ENCODE results near the gene S100PBP. TPM values are rescaled to one million over a fixed set of nuclear protein-coding genes. Genes with fewer than 3 reads are reported as not detected.
A peak's percentile ranks its signal among the peaks of the same experiment; 100 is the strongest.

The S100PBP gene
- total and polyA plus RNA-seq, 10 of the 15 experiments (the other 5 are each of a cell fraction or from before 2014, with no cell fraction given): 17.0 to 98.3 (median 40.6) TPM

DNA sequence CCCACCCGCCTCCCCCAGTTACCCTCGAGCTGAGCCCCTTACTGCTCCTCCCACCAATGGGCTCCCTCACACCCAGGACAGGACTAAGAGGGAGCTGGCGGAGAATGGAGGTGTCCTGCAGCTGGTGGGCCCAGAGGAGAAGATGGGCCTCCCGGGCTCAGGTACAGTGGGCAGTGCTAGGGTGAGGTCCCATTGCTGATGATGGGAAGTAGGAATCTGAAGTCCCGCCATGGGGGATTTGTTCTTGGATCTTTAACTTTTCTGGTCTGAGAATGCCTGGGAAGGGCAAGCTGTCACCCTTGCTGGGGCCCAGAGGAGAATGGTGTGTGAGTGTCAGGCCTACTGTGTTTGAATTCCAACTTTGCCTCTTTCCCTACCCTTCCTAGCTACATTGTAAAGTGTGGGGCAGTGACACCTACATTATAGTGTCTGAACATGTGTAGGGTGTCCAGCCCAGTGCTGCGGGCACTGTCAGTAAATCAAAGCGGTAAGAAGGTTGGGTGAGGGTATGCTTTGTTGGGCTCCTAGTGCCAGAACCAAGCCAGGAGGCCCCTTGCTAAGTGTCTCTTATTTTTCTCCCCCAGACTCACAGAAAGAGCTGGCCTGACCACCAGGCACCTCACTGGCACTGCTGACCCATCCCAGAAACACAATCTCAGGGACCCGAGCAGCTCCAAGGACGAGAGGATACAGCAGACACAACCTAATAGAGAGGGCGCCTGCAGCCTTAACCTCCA is 45.0 kb upstream of the S100PBP start:
- TF ChIP-seq KAT2A (conservative IDR thresholded peaks at IDR 0.05; ENCODE audit: control insufficient read depth, low read depth, low read length): no peak
- TF ChIP-seq FOXM1 (IDR thresholded peaks at IDR 0.05; ENCODE audit: low read depth, low read length): 0 out of 2 replicates have a peak, but pooled peaks have one; percentile 27
- Histone ChIP-seq H3K4me3 (no peak overlapping the region), H3K27ac (ENCODE audit: control insufficient read depth, insufficient read depth) (no peak overlapping the region), H3K9ac (ENCODE audit: control insufficient read depth, insufficient read depth, low read length) (no peak overlapping the region), H3K79me2 (ENCODE audit: control insufficient read depth, insufficient read depth, low read length) (no peaks in the 10 kb centered on the region), H3K27me3 (replicated peaks in 1 of 2; ENCODE audit: control insufficient read depth in 2 of 2, insufficient read depth in 2 of 2, low read length in 1 of 2) (no peaks in the 10 kb centered on the region), H3K4me2 (ENCODE audit: control insufficient read depth, insufficient read depth) (no peak overlapping the region), H3K9me3 (replicated peaks; ENCODE audit: control insufficient read depth, insufficient read depth, low read length) (no peaks in the 10 kb centered on the region), H3K36me3 (ENCODE audit: control insufficient read depth in 2 of 2, insufficient read depth in 2 of 2, low read length in 1 of 2) (peaks cover 14 to 17% of the 10 kb centered on the region in 2 experiments), H2AFZ (ENCODE audit: control insufficient read depth, low read depth, low read length) (no peak overlapping the region), H3K4me1 (ENCODE audit: control insufficient read depth, insufficient read depth, low read length) (no peaks in the 10 kb centered on the region), H4K20me1 (ENCODE audit: control insufficient read depth, insufficient read depth) (no peaks in the 10 kb centered on the region)
- ChIA-PET RAD21 (ENCODE audit: unreplicated experiment) (interaction anchor here (0.6 to 6.0 kb wide), 11 partner anchors 23 to 271 kb away, joined by 3 to 65 read pairs (median 5); no protein-coding TSS in a partner anchor), CTCF (interaction anchor here (0.7 to 7.2 kb wide), 31 partner anchors 10 to 409 kb away, joined by 3 to 163 read pairs (median 4); no protein-coding TSS in a partner anchor), SMC1A (ENCODE audit: uncharacterized antibody, unreplicated experiment) (interaction anchor here (0.6 to 5.1 kb wide), 15 partner anchors 11 to 324 kb away, joined by 3 to 37 read pairs (median 4); no protein-coding TSS in a partner anchor), POLR2A (interaction anchor here (0.6 to 1.1 kb wide), 3 partner anchors 93 to 699 kb away, joined by 3 to 4 read pairs (median 4); partner anchors contain the start of gene TMEM39B)
- in situ Hi-C loops (cut with MboI) (no loop called here), intact Hi-C loops (cut with micrococcal nuclease; ENCODE audit: unreplicated experiment) (loop anchor here (1.0 to 5.0 kb wide), 4 partner anchors 60 to 370 kb away; no protein-coding TSS in a partner anchor)
- FAIRE-seq (no peak), DNase-seq (ENCODE audit: low read depth, low spot score) (no peak), ATAC-seq (no peak)
- BruUV-seq (replicated peaks): no TSS peak
- WGBS (ENCODE audit: insufficient coverage, insufficient replicate concordance, low lambda C conversion rate, missing lambda C conversion rate): 80% methylated on average over 10 of the region's 10 CpGs

DNA sequence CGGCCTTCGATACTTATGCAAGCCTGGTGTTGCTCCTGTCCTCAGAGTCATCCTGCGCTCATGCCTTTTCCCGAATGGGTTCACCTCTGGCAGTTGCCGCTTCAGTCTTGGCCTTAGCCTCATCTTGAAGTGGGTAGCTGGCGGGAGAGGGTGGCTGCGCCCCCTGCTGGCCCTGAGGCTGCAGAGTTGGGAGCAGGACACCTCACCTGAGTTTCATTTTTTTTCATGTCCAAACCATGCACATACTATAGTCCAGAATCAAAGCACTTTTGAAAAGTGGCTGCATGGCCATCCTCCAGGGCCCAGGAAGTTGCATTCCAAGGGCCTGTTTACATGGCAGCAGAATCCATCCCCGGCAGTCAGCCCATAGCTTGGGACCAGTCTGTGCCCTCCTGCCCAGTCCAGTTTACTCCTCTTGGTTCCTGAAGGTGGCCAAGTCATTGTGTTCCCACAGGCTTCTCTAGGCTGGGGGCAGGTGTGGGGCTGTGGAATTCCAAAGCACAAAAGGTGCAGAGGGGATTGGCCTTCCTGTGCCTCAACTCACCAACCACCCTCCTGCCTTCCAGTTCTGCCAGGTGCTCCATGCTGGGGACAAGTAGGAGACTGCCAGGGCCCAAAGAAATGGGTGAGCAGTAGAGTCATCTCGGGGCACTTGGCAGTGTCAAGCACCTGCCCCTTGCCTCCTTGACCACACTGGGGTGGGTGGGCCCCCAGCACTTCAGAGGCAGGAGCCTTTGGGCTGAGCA is 44.3 kb upstream of the S100PBP start:
- Histone ChIP-seq H3K9ac (ENCODE audit: control insufficient read depth, insufficient read depth, low read length) (no peak overlapping the region), H3K4me2 (ENCODE audit: control insufficient read depth, insufficient read depth) (no peak overlapping the region), H3K4me1 (ENCODE audit: control insufficient read depth, insufficient read depth, low read length) (no peaks in the 10 kb centered on the region), H3K27me3 (replicated peaks in 1 of 2; ENCODE audit: control insufficient read depth in 2 of 2, insufficient read depth in 2 of 2, low read length in 1 of 2) (no peaks in the 10 kb centered on the region), H3K27ac (ENCODE audit: control insufficient read depth, insufficient read depth) (no peak overlapping the region), H2AFZ (ENCODE audit: control insufficient read depth, low read depth, low read length) (no peak overlapping the region), H3K9me3 (replicated peaks; ENCODE audit: control insufficient read depth, insufficient read depth, low read length) (no peaks in the 10 kb centered on the region), H4K20me1 (ENCODE audit: control insufficient read depth, insufficient read depth) (no peaks in the 10 kb centered on the region), H3K4me3 (no peak overlapping the region), H3K79me2 (ENCODE audit: control insufficient read depth, insufficient read depth, low read length) (no peaks in the 10 kb centered on the region), H3K36me3 (ENCODE audit: control insufficient read depth in 2 of 2, insufficient read depth in 2 of 2, low read length in 1 of 2) (peaks cover 17 to 21% of the 10 kb centered on the region in 2 experiments)
- peak; percentile 20 for DNase-seq (ENCODE audit: low read depth, low spot score)
- ChIA-PET POLR2A (interaction anchor here (0.6 to 1.4 kb wide), 3 partner anchors 63 to 700 kb away, joined by 4 read pairs; partner anchors contain the start of gene TMEM39B), SMC1A (ENCODE audit: uncharacterized antibody, unreplicated experiment) (interaction anchor here (0.7 to 5.1 kb wide), 16 partner anchors 11 to 325 kb away, joined by 3 to 37 read pairs (median 4); no protein-coding TSS in a partner anchor), RAD21 (ENCODE audit: unreplicated experiment) (interaction anchor here (0.6 to 6.0 kb wide), 13 partner anchors 24 to 272 kb away, joined by 3 to 65 read pairs (median 4); no protein-coding TSS in a partner anchor), CTCF (interaction anchor here (0.6 to 7.2 kb wide), 35 partner anchors 9 to 408 kb away, joined by 3 to 163 read pairs (median 4); no protein-coding TSS in a partner anchor)
- intact Hi-C loops (cut with micrococcal nuclease; ENCODE audit: unreplicated experiment) (loop anchor here (1.0 to 5.0 kb wide), 4 partner anchors 61 to 371 kb away; no protein-coding TSS in a partner anchor), in situ Hi-C loops (cut with MboI) (no loop called here)
- ATAC-seq: peak; percentile 95
- no TSS peak for BruUV-seq (replicated peaks)
- peak; percentile 96 for FAIRE-seq
- 42% methylated on average over 9 of the region's 9 CpGs for WGBS (ENCODE audit: insufficient coverage, insufficient replicate concordance, low lambda C conversion rate, missing lambda C conversion rate)
- TF ChIP-seq CHD1 (IDR thresholded peaks at IDR 0.05; ENCODE audit: low read depth, low read length) (no peak), SMC3 (IDR thresholded peaks at IDR 0.05; ENCODE audit: borderline replicate concordance, low read length) (peak; percentile 96), EP300 (IDR thresholded peaks at IDR 0.05; ENCODE audit: borderline replicate concordance in 1 of 2, control insufficient read depth in 1 of 2, low read depth in 2 of 2, low read length in 2 of 2) (no peak), ZBTB33 (IDR thresholded peaks at IDR 0.05) (no peak), MXI1 (IDR thresholded peaks at IDR 0.05; ENCODE audit: low read depth, low read length) (no peak), ZBED1 (IDR thresholded peaks at IDR 0.05; ENCODE audit: borderline replicate concordance) (peak; percentile 46; the same call in 1 of the 2 replicates), RELB (IDR thresholded peaks at IDR 0.05; ENCODE audit: low read depth) (no peak), POLR2A (IDR thresholded peaks at IDR 0.05; ENCODE audit: low read depth, low read length) (peak; percentile 8; the same call in 1 of the 2 replicates)

All from GM12878 (cell line).